Measurements from ENCODE around the gene KMT2E.

DNA sequence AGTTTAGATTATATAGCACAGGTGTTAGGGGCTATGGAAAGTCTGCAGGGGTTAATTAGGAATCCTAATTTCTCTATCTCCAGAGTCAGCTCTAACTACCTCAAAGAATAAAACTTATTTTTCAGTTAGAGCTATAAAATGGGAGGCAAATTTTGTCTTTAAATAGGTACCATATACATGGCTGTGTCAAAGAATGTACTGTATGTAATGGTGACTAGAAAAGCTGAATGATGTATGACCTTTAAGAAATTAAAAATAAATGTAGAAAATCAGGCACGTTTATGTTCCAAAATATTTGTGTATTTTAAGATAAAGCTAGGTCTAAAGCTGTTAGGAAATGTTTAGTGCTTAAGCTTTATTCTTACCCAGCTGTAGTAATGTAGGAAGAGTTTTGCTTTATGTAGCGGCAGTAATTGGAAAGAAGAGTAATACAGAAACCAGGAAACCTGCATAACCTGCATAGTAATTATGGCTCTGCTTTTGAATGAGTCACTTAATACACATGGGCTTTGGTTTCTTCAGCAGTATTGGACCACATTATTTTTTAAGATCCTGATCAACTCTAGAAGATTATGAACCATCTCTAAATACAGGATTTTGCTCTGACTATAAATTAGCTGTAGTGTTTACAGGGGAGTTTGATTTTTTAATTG, 85.0 kb downstream of the KMT2E start:
- TF ChIP-seq POLR2A (IDR thresholded peaks at IDR 0.05) (no peak), POLR2AphosphoS5 (IDR thresholded peaks at IDR 0.05) (peak; percentile 17)
- TF ChIP-seq, protein P1, sequence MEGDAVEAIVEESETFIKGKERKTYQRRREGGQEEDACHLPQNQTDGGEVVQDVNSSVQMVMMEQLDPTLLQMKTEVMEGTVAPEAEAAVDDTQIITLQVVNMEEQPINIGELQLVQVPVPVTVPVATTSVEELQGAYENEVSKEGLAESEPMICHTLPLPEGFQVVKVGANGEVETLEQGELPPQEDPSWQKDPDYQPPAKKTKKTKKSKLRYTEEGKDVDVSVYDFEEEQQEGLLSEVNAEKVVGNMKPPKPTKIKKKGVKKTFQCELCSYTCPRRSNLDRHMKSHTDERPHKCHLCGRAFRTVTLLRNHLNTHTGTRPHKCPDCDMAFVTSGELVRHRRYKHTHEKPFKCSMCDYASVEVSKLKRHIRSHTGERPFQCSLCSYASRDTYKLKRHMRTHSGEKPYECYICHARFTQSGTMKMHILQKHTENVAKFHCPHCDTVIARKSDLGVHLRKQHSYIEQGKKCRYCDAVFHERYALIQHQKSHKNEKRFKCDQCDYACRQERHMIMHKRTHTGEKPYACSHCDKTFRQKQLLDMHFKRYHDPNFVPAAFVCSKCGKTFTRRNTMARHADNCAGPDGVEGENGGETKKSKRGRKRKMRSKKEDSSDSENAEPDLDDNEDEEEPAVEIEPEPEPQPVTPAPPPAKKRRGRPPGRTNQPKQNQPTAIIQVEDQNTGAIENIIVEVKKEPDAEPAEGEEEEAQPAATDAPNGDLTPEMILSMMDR (IDR thresholded peaks at IDR 0.05) = no peak

Data from prostate gland (tissue), 2 donors.